ENCODE data around the gene MYH15. TPM values are rescaled to one million over a fixed set of nuclear protein-coding genes. Genes with fewer than 3 reads are reported as not detected.

Gene MYH15
- total RNA-seq, 1 donor from 2014 or later: 0.10 TPM

GRCh38 chr3:108345492-108346205 is 164.7 kb downstream of the MYH15 start:
- H3K36me3 Mint-ChIP-seq (ENCODE audit: low read depth): peaks cover 6% of the 10 kb centered on the region
- H3K4me3 Mint-ChIP-seq: no peak overlapping the region
- DNase-seq (ENCODE audit: low spot score): no peak
- H3K27ac Mint-ChIP-seq: no peak overlapping the region
- peaks cover 6% of the 10 kb centered on the region for H3K27me3 Mint-ChIP-seq (ENCODE audit: insufficient read depth)
- peaks cover 6% of the 10 kb centered on the region for H3K9me3 Mint-ChIP-seq
- H3K4me1 Mint-ChIP-seq (ENCODE audit: low read depth): peaks cover 32% of the 10 kb centered on the region
- intact Hi-C loops (cut with micrococcal nuclease): no loop called here

- H3K4me1 Mint-ChIP-seq (ENCODE audit: low read depth): peaks cover 37% of the 10 kb centered on the region
- intact Hi-C loops (cut with micrococcal nuclease): loop anchor here (1.0 to 5.0 kb wide), 6 partner anchors 15 to 256 kb away; partner anchors contain the start of genes HHLA2 and IFT57
- no peak for DNase-seq (ENCODE audit: low spot score)
- H3K27ac Mint-ChIP-seq: peak overlapping the region; percentile 59
- peaks cover 10% of the 10 kb centered on the region for H3K36me3 Mint-ChIP-seq (ENCODE audit: low read depth)
- H3K9me3 Mint-ChIP-seq: peaks cover 6% of the 10 kb centered on the region
- peaks cover 6% of the 10 kb centered on the region for H3K27me3 Mint-ChIP-seq (ENCODE audit: insufficient read depth)
- H3K4me3 Mint-ChIP-seq: no peak overlapping the region
These were observed 166.9 kb downstream of the MYH15 start for GRCh38 chr3:108343491-108343890.

- Mint-ChIP-seq H3K4me1 (ENCODE audit: low read depth) (peaks cover 37% of the 10 kb centered on the region), H3K4me3 (peak overlapping the region; percentile 5), H3K9me3 (peaks cover 3% of the 10 kb centered on the region), H3K36me3 (ENCODE audit: low read depth) (peaks cover 10% of the 10 kb centered on the region), H3K27me3 (ENCODE audit: insufficient read depth) (peaks cover 4% of the 10 kb centered on the region), H3K27ac (peak overlapping the region; percentile 59)
- intact Hi-C loops (cut with micrococcal nuclease): loop anchor here (1.0 to 5.0 kb wide), 6 partner anchors 14 to 256 kb away; partner anchors contain the start of genes HHLA2 and IFT57
- DNase-seq (ENCODE audit: low spot score): no peak
These were observed 167.4 kb downstream of the MYH15 start for GRCh38 chr3:108342837-108343486.

GRCh38 chr3:108341911-108342310 is 168.5 kb downstream of the MYH15 start:
- intact Hi-C loops (cut with micrococcal nuclease): loop anchor here (2.0 to 5.0 kb wide), 2 partner anchors 13 to 255 kb away; no protein-coding TSS in a partner anchor
- H3K27ac Mint-ChIP-seq: no peak overlapping the region
- peaks cover 10% of the 10 kb centered on the region for H3K36me3 Mint-ChIP-seq (ENCODE audit: low read depth)
- no peaks in the 10 kb centered on the region for H3K9me3 Mint-ChIP-seq
- DNase-seq (ENCODE audit: low spot score): no peak
- no peak overlapping the region for H3K4me3 Mint-ChIP-seq
- peaks cover 4% of the 10 kb centered on the region for H3K27me3 Mint-ChIP-seq (ENCODE audit: insufficient read depth)
- H3K4me1 Mint-ChIP-seq (ENCODE audit: low read depth): peaks cover 37% of the 10 kb centered on the region

- no peaks in the 10 kb centered on the region for H3K9me3 Mint-ChIP-seq
- H3K4me3 Mint-ChIP-seq: no peak overlapping the region
- intact Hi-C loops (cut with micrococcal nuclease): no loop called here
These were observed 171.4 kb downstream of the MYH15 start for GRCh38 chr3:108338901-108339545.

GRCh38 chr3:108334701-108335100 is 175.7 kb downstream of the MYH15 start:
- DNase-seq (ENCODE audit: low spot score): no peak
- H3K36me3 Mint-ChIP-seq (ENCODE audit: low read depth): peaks cover 7% of the 10 kb centered on the region
- no peaks in the 10 kb centered on the region for H3K9me3 Mint-ChIP-seq
- peaks cover 22% of the 10 kb centered on the region for H3K4me1 Mint-ChIP-seq (ENCODE audit: low read depth)
- intact Hi-C loops (cut with micrococcal nuclease): loop anchor here (2.0 kb wide), 1 partner anchor 54 kb away; no protein-coding TSS in a partner anchor
- H3K27me3 Mint-ChIP-seq (ENCODE audit: insufficient read depth): no peaks in the 10 kb centered on the region
- H3K27ac Mint-ChIP-seq: no peak overlapping the region
- H3K4me3 Mint-ChIP-seq: no peak overlapping the region

More at GRCh38 chr3:108338901-108339545, 171.4 kb downstream of the MYH15 start:
- Mint-ChIP-seq H3K27me3 (ENCODE audit: insufficient read depth) (no peaks in the 10 kb centered on the region), H3K27ac (no peak overlapping the region), H3K4me1 (ENCODE audit: low read depth) (peaks cover 21% of the 10 kb centered on the region), H3K36me3 (ENCODE audit: low read depth) (peaks cover 7% of the 10 kb centered on the region)
- DNase-seq (ENCODE audit: low spot score): no peak

- Mint-ChIP-seq H3K27ac (no peak overlapping the region), H3K9me3 (no peaks in the 10 kb centered on the region), H3K4me1 (ENCODE audit: low read depth) (peaks cover 28% of the 10 kb centered on the region), H3K27me3 (ENCODE audit: insufficient read depth) (no peaks in the 10 kb centered on the region), H3K4me3 (no peak overlapping the region), H3K36me3 (ENCODE audit: low read depth) (peaks cover 6% of the 10 kb centered on the region)
- no peak for DNase-seq (ENCODE audit: low spot score)
- intact Hi-C loops (cut with micrococcal nuclease): loop anchor here (2.0 kb wide), 1 partner anchor 55 kb away; no protein-coding TSS in a partner anchor
These were observed 176.4 kb downstream of the MYH15 start for GRCh38 chr3:108333961-108334360.

- intact Hi-C loops (cut with micrococcal nuclease): no loop called here
- no peak overlapping the region for H3K27ac Mint-ChIP-seq
- H3K27me3 Mint-ChIP-seq (ENCODE audit: insufficient read depth): no peaks in the 10 kb centered on the region
- no peak for DNase-seq (ENCODE audit: low spot score)
- H3K36me3 Mint-ChIP-seq (ENCODE audit: low read depth): peaks cover 8% of the 10 kb centered on the region
- peaks cover 47% of the 10 kb centered on the region for H3K4me1 Mint-ChIP-seq (ENCODE audit: low read depth)
- no peak overlapping the region for H3K4me3 Mint-ChIP-seq
- peaks cover 8% of the 10 kb centered on the region for H3K9me3 Mint-ChIP-seq
These were observed 178.6 kb downstream of the MYH15 start for GRCh38 chr3:108331792-108332191.

Other genes starting within 250 kb of the MYH15 start
- gene HHLA2, start 214.0 kb downstream of the MYH15 start, total RNA-seq: 1.2 and 1.3 TPM in 2 replicates
- 49.7 and 54.0 TPM in 2 replicates for gene CIP2A, start 78.8 kb upstream of the MYH15 start, total RNA-seq
- 5.0 and 5.2 TPM in 2 replicates for gene DZIP3, start 79.1 kb upstream of the MYH15 start, total RNA-seq
- gene RETNLB, start 246.8 kb upstream of the MYH15 start, total RNA-seq: not detected in 2 replicates